NCI-H2171 treated with DMSO at 0.1 percent for 48 hours (cell line): ENCODE measurements around the gene PPP4R2.

Source experiments
- DNase-seq: peaks from one replicate; lab custom pipeline; 2025; lab: John Stamatoyannopoulos, UW

The PPP4R2 gene, protein sequence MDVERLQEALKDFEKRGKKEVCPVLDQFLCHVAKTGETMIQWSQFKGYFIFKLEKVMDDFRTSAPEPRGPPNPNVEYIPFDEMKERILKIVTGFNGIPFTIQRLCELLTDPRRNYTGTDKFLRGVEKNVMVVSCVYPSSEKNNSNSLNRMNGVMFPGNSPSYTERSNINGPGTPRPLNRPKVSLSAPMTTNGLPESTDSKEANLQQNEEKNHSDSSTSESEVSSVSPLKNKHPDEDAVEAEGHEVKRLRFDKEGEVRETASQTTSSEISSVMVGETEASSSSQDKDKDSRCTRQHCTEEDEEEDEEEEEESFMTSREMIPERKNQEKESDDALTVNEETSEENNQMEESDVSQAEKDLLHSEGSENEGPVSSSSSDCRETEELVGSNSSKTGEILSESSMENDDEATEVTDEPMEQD

DNA sequence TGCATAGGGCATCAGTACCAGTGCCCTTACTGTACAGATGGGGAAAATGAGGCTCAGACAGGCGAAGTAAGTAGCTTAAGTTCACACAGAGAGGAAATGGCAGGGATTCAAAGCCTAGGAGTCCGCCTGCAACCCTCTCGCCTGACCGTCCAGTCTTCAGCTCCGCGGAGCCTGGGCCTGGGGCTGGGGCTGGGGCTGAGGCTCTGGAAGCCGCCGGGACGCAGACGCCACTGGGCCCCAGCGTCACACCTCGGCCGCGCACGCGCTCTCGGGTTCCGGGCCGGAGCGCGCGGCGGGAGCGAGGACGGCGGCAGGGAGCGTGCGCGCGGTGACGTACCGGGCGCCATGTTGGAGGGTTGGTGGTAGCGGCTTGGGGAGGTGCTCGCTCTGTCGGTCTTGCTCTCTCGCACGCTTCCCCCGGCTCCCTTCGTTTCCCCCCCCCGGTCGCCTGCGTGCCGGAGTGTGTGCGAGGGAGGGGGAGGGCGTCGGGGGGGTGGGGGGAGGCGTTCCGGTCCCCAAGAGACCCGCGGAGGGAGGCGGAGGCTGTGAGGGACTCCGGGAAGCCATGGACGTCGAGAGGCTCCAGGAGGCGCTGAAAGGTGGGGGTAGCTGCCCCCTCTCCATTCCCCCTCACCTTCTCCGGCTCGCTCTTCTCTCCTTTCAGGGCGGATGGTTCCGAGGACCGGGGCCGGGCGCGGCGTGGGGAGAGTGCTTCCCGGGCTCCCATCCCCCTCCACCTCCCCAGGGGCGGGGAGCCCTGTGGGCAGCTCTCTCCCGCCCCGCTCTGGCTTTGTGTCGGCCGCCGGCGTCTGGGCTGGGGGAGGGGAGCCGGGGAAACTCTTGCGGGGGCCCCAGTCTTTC lies at the start of gene PPP4R2:
Gene PPP4R2 (plus strand): TSS at position 339 of the 861 bp plus-strand sequence. CDS start 227 bp downstream, at position 566.
- DNase-seq = peak; percentile 75

DNA sequence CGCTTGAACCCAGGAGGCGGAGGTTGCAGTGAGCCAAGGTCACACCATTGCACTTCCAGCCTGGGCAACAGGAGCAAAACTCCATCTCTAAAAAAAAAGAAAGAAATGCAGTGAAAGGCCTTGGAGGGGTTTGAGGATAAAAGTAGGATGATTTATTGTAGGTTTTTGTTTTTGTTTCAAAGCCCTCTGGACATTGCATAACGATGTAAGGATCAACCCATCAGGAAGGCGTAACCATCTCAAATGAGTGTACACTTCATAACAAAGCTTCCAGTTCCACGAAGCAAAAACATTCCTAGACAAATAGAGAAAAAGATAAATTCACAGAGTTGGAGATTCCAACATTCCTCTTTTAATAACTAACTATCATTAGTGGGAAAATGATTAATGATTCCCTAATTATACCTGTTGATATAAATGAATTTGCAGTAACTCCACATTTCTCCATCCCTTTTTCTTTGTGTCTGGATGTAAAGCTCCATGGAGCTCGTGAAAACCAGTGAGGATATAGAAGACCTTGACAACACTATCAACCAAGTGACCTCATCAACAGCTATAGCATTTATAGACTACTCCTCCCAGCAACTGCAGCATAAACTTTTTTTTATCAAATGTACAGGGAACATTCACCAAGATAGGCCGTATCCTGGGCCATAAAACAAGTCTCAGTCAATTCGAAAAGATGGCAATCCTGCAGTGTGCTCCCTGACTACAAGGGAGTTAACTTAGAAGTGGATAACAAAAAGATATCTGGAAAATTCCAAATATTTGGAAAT lies 48.7 kb upstream of the PPP4R2 start:
- no peak for DNase-seq

DNA sequence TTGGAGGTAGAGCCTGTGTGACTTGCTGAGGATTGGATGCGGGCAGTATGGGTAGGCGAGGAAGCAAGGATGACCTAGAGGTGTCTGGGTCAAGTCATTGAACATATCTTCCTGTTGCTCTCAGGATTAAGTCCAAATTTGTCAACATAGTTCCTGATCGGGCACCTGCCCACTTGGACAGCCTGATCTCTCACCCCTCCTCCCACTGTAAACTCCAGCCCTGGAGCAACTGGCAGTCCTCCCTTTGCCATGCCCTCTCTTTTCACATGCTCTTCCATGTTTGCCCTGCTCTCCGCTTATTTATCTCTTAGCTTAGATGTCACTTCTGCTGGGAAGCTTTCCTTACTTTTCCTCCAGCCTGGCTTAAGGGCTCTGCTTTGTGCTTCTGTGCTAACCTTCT lies 47.6 kb upstream of the PPP4R2 start:
- no peak for DNase-seq

- no peak for DNase-seq
Measured at GRCh38 chr3:72950372-72950771, 46.2 kb upstream of the PPP4R2 start.

GRCh38 chr3:72950801-72951200 lies 45.8 kb upstream of the PPP4R2 start:
- no peak for DNase-seq

DNA sequence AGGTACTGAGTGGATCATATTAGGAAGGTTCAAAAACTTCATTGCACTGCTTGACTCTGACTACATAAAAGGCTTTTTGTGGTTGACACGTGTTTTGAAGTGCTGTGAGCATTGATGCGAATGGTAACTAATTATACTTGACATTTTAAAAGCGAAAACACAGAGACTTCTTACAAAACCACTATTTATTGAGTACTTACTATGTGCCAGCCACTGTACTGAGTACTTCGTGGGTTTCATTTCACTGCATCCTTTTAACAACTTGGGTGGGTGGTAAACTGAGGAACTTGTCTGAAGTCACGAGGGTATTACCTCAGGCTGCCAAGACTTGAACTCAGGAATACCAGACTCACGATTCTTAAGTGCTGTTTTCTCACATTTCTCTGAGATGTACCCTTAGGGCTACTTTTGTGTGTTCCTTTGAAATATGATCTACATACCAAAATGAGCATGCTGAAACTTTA lies 45.3 kb upstream of the PPP4R2 start:
- DNase-seq = no peak

GRCh38 chr3:72953325-72953956 lies 43.2 kb upstream of the PPP4R2 start:
- no peak for DNase-seq

- no peak for DNase-seq
Measured at GRCh38 chr3:72957297-72957696, 39.3 kb upstream of the PPP4R2 start.

DNA sequence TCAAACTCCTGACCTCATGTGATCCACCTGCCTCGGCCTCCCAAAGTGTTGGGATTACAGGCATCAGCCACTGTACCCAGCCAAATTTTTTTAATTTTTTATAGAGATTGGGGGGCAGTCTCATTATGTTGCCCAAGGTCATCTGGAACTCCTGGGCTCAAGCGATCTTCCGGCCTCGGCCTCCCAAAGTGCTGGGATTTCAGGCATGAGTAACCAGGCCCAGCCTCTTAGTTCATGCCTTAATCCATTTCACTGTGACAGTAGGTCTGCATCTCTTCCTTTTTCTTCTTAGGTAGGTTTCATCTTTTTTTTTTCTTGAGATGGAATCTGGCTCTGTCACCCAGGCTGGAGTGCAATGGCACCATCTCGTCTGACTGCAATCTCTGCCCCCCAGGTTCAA lies 37.3 kb upstream of the PPP4R2 start:
- no peak for DNase-seq

DNA sequence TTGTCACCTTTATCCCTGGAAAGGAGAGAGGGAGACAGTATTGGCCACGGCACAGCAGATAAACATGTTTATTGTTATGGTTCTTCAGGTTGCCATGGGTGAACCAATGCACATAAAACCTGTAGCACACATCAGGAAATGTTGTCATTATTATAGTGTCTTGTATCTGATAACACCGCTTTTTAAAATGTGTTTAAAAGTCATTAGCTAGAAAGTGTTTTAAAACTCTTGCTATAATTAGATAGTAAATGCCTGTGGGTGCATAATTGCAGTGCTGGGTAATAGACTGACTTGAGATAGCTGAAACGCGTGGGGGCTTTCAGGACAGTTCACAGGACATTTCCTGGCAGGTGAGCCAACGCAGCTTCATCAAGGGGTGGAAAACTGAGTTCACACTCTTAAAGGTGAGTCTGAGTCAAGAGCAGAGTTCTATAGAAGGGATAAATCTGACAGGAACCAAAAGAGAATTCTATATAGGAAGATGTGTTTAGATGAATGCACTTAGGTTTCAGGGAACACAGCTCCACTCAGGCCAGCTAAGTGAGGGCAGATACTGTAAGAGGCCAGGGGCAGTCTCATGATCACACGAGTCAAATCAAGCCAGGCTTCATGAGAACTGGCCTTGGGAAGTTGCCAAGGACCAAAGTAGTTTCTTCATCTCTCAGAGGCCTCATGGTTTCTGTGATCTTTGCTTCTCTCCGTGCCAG lies 35.6 kb upstream of the PPP4R2 start:
- DNase-seq = no peak

DNA sequence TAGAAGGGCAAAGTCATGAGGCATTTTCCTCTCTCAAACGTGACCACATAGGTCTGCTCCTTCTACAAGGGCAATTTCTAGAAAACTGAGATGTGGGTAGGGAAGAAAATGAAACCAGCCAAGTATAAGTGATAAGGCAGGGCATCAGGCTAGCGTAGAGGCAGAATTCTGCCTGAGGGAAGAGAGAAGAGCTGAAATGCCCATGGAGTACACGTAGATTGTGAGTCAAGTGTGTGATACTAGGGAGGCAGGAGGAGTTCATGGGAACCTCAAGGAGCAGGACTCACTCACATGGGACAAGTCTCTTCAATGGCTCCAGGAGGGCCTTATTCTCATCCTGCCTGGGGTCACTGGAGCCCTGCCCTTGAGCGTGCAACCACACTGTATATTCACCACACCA lies 34.9 kb upstream of the PPP4R2 start:
- DNase-seq = no peak

- DNase-seq = no peak
Measured at GRCh38 chr3:72962317-72962716, 34.3 kb upstream of the PPP4R2 start.

GRCh38 chr3:72964633-72965032 lies 32.0 kb upstream of the PPP4R2 start:
- DNase-seq = no peak

DNA sequence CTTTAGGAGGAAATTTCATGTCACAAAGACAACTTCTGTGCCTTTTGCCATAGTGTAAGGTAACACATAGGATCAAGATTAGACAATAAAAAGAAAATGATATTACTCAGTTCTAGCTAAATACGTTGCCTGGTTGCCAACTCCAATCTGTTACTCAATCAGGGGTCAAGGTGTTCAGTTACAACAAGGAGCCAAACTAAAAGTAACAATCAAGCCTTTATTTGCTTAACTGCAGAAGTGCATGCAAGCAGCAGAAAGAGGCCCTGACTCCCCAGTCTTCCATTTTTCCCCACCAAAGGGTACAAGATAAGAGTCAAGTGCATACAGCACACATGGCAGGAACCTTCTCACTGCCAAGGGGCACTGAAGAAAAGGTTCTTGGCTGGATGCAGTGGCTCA lies 28.3 kb upstream of the PPP4R2 start:
- DNase-seq = no peak

- DNase-seq = no peak
Measured at GRCh38 chr3:72969766-72970165, 26.8 kb upstream of the PPP4R2 start.

- DNase-seq = no peak
Measured at GRCh38 chr3:72970942-72971341, 25.7 kb upstream of the PPP4R2 start.

GRCh38 chr3:72972706-72973030 lies 23.9 kb upstream of the PPP4R2 start:
- DNase-seq = no peak

- DNase-seq = no peak
Measured at GRCh38 chr3:72973031-72973723, 23.4 kb upstream of the PPP4R2 start.

- no peak for DNase-seq
Measured at GRCh38 chr3:72973786-72974185, 22.8 kb upstream of the PPP4R2 start.

- no peak for DNase-seq
Measured at GRCh38 chr3:72974956-72975355, 21.7 kb upstream of the PPP4R2 start.

DNA sequence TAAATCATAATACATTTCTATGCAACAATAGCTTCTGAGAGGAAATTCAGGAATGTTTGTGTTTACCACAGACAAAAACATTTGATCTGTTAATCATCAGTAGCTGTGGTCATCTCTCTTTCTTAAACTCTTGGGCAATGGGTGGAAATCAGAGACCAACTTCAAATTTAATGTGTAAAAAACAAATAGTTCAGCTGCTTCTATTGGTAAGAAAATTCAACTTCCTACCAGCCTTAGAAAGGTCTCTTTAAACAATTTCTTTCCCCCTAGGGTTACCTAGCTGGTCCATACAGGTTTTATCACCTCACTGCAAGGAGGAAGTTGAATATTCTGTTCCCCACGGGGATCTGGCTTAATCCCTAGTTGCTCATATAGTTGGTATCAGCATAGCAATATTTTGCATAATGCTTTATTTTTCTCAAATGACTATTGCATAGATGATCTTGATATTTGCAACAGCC lies 20.3 kb upstream of the PPP4R2 start:
- DNase-seq = no peak
